HEK293T (cell line): ENCODE data around the gene ARMC12.

Experiments
- ELF4 ChIP-seq: fragments of 450-650 bp; IDR thresholded peaks from 2 replicates; pipeline ENCODE4 v1.6.1; 2017; ENCODE audit warnings: antibody characterized with exemption
- FOXA1 ChIP-seq: fragments of 450-650 bp; IDR thresholded peaks from 2 replicates; pipeline ENCODE4 v1.6.1; 2016; ENCODE audit warnings: mild to moderate bottlenecking
- FOXM1 ChIP-seq: fragments of 450-650 bp; IDR thresholded peaks from 2 replicates; pipeline ENCODE4 v1.6.1; 2017; ENCODE audit warnings: mild to moderate bottlenecking, borderline replicate concordance

- TF ChIP-seq ELF4 (no peak), FOXM1 (no peak), FOXA1 (no peak)
These were observed 53.9 kb downstream of the ARMC12 start for GRCh38 chr6:35790683-35791082.
